NCI-H2107 treated with DMSO at 0.1 percent for 48 hours (cell line): ENCODE results near the gene CCDC102A.

ENCODE experiments used
- DNase-seq: peaks from one replicate; lab custom pipeline; 2025; ENCODE audit not compliant: unreplicated experiment; lab: John Stamatoyannopoulos, UW

CCDC102A gene

DNA sequence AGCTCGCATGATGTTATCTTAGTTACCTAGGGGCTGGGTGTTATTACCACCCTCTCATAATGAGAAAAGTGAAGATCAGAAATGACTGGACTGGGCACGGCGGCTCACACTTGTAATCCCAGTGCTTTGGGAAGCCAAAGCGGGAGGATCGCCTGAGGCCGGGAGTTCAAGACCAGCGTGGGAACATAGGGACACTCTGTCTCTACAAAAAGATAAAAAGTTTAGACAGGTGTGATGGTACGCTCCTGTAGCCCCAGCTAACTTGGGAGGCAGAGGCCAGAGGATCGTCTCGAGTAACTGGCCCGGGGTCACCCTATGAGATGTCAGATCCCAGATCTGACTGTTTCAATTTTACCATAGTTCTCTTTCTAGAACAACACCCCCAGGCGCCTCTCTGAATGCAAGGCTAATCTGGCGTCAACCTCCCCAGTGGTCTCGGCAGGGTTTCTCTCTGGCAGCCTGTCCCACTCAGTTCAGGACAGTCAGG is 1.9 kb upstream of the CCDC102A start:
- no peak for DNase-seq

DNA sequence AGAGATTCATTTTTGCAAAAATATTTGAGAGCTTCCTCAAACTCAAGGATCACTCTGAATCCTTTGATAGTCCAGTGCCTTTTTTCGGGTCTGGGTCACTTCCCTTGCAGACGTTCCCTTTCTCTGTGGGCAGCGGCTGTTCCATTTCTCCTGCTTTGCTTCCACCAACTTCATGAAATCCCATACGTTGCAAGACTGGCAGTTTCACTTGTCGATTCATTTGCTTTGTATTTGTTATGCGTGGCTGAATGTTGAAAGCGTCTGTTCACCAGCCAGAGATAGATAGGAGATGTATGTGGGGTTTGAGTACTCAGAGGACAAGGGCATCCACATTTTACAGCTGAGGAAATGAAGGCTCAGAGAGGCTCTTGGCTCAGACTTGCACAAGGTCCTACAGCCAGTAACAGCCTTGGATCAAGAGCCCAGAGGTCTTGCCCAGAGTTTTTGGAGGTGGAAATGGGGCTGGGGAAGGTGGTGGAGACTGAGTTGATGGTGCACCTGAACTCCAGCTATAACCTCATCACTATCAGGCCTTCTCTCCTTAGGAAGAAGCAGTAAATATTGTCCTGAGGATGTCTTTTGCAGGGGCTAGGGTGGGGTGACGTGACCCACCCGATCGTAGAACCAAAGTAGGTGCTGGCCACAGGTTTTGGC is 1.3 kb upstream of the CCDC102A start:
- DNase-seq: no peak

DNA sequence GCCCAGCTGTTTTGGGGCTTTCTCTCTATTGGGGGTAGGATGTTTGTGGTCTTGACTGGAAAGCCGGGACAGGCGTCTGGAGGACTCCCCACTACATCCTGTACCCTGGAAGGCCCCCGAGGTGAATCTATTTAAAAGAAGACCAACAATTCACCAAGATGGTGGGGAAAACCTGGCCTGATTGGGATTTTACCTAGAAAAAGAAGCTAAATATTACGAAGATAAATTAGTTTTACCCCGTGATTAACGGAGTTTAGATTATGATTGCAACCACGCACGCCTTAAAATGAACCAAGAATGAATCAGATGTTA is 779 bp upstream of the CCDC102A start:
- no peak for DNase-seq

DNA sequence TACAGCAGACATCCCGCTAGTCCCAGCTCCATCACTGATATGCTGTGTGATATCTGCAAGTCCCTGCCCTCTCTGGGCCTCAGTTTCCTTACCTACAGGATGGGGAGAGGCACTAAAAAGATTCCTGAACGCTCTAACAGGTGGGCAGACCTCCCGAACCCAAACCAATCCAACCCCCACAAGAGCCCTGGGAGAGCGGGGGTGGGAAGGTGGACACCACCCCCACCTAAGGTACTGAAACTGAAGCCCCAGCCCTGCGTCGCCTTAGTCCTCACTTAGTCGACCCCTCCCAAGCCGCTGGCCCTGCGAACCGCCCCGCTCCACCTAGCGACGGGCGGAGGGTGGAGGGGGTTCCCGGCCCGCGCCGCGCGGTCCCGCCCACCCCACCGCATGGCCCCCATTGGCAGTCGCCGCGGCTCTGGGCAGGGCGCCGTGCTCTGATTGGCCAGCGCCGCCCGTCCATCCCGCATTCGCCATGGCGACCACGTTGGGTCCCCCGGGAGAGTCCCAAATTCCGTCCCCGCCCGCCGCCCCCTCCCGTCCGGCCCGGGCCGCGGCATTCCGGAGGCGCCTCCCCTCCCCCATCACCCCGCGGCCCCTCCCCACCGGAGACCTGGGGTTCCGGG is 578 bp downstream of the CCDC102A start:
- DNase-seq: peak; percentile 39

DNA sequence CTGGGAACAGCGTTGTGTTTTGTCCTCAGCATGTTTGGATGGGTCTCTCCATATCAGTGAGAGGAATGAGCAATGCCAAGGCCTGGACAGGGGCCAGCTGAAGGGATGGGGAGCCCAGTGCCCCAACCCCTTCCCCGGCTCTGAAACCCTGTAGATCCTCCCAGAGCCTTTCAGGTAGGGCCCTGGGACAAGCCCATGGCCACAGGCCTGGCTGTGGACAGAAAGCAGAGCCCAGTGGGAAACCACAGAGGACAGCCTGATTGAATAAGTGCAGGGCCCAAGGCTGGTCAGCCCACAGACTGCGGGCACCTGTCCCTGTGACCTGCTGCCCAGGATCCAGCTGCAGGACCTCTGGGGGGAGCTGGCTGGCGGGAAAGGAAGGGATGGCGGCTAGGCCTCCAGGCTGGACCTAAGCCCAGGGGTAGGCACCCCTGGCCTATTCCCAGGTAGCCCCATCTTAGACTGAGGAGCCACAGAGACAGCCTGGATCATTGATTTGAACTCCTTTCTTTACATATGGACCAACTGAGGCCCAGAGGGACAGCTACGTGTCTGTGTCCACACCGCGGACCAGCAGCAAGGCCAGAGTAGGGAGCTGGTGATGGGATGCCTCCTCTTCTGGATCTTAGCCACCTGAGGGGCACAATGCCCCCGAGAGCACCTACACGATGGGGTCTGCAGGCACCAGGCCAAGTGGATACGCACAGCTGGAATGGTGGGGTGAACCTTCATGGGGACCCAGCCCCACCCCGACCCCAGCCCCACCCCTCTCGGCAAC is 1.3 kb downstream of the CCDC102A start:
- no peak for DNase-seq

DNA sequence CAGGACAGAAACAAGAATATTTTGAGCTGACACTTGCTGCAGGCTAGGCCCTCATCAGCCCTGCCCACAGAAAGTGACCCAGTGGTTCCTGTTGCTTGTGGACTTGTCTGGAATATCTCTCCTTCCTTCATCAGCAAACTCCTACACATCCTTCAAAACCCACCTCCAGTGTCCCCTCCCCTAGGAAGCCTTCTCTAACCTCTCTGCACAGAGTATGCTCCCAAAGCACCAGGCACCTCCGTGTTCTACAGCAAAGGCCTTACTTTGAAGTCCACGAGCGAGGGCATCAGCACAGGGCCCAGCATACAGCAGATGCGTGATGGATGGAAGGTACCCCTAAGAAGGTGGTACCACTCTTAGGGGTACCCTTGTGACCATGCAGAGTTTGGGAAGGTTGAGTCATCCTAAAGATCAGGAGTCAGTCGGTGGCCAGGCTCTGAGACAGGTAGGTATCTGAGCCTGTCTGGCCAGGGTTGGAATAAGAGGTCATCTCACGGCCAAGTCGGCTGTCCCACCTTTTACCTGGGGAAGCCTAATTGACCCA is 2.0 kb downstream of the CCDC102A start:
- DNase-seq: no peak

DNA sequence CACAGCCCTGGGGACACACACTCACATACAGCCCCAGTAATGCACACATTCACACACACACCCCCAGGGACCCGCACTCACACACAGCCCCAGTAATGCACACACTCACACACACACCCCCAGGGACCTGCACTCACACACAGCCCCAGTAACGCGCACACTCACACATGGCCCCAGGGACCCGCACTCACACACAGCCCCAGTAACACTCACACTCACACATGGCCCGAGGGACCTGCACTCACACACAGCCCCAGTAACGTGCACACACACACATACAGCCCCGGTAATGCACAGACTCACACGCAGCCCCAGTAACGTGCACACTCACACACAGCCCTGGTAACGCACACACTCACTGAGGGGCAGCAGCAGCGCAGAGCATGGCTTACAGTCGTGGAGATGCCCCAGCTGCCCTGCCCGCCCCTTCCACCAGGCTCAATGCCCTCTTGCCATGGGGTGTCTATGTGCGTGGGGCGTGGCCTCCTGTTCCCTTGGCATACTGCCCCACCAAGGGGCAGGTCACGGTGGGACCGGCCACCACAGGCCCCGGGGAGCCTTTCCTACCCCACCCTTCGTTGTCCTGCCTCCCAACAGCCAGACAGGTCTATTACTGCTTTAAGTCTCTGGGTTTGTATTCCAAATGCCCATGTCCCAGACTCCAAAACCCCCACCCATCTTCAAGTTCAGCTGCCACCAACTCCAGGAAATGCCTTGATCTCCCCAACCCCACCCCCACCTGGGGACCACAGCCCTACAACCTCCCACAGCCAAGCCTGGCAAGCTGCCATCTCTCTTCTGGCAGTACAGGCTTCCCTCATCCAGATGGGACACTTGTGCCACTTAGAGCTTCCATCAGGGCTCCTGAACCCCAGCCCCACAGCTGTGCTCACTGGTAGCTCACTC is 2.7 kb downstream of the CCDC102A start:
- no peak for DNase-seq

DNA sequence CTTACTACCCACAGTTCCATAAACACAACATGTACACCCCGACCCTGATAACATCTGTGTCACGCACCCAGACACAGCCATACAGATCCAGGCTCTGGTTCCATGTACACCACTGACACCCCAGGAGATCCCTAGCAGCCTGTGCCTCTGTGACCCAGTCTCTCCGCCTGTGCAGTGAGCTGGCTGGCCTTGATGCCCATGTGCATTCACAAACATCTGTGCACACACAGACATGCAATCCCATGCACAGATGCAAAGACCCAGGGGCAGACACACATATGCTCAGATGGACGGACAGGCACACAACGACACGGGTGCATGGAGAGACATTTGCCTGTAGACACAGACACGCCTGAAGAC is 4.1 kb downstream of the CCDC102A start:
- no peak for DNase-seq

DNA sequence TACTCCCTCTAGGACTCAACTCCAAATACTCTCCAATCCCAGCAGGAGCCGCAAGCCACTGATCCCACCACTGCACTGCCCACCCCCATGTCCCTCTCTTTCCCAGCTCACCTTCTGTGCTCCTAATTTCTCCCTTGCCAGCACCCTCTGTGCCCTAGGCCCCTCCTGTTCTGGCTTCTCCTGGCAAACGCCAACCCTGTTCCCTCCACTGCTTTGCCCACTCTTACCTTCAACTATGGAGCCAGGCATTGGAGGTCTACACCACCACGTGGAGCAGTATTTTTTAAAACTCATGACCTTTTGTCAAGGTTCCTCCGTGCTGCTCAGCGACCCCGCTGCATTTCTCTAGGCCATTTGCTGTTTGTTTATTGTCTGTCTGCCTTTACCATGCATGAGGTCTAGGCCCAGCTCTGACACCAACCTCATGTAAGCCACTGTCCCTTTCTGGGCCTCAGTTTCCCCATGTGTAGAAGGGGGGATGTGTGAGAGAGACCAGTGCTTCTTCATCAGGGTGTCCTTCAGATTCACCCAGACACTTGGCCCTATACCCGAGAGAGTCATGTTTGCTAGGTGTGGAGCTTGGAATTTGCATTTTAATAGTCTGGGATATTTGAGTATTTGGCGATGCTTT is 4.6 kb downstream of the CCDC102A start:
- no peak for DNase-seq

DNA sequence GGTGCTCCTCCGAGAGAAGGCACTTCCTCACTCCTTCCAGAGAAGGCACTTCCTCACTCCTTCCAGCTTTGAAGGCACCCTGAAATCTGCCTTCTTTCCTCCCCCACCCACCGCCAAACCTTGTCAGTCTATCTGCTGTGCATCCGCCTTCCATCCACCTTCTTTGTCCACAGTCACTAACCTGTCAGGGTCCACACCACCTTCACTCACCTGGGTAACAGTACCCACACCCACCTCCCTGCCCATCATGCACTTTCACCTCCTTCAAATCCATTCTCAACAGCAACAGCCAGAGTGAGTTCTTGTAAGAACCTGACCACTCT is 5.2 kb downstream of the CCDC102A start:
- DNase-seq: no peak

DNA sequence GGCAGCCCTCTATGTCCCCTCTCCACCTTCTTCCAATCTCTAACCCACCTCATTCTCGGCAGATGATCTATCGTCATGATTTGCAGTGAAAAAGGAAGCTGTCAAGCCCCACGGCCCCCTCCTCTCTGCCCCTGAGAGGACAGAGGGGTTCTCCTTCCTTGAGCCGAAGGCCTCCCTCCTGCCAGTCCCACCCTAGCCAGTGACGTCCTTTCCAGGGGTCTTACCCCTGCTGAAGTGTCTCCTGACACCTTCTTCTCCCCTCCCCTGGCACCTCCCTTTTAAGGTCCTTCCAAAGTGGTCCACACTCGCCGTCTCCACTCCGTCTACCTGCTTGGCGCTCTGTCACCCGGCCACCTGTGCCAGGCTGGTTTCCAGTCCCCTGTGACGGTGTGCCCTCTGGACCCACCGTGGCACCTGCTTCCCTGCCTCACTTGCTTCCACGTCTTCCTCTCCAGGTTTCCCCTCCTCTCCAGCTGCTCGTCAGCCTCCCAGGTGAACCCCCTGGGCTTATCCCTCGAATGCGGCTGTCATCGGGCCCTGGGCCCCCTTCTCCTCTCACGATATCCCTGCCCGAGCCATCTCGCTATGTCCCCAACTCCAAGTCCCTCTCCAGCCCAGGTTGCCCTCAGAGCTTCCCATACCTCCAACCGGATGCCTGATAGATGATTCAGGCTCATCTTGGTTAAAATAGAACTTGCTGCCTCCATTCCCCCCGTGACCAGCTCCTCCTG is 5.7 kb downstream of the CCDC102A start:
- DNase-seq: no peak

DNA sequence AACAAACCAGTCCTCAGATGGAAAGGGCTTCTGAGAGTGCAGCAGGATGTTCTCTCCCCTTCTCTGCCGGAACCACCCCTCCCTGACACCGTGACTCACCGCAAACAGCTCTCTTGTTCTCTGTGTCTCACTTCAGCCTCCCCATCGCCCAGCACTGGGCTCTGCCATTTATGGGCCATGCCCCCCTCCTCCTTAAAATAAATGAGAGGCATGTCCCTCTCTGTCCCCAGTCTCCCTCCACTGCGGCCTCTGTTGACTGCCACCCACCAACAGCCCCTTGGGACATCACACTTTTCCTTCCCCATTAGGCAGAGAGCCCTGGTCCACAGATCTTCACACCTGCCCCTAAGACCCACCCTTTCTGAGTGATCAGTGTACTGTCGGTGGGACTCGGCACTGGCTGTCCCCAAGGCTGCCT is 6.3 kb downstream of the CCDC102A start:
- no peak for DNase-seq

DNA sequence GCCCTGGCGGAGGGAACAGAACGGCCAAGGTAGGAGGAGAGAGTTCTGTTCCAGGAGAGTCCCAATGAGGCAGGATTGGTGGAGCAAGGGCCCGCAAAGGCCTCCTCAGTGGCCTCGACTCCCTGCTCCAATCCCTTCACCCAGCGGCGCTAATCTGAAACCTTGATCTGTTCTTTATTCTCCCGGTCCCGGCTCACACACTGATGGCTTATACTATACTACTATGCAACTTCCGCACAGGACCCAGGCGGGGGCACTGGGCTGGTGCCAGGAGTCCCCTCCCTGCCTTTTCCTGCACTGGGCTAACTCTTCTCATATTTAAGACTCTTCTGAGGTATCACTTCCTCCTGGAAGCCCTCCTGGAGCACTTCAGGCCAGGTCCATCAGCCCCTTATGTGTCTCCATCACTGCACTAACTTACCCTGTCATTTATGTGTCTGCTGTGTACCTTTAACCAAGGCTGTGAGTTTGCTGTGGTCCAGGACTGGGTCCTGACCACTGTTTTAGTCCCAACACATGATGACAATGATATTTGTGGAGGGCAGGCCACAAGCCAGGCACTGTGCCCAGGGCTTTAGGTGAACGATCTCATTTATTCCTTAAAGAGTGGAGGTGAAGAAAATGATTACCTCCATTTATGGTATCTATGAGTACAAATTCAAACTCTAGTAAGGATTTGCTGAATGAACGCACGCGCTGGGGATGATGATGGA is 6.8 kb downstream of the CCDC102A start:
- DNase-seq: no peak

DNA sequence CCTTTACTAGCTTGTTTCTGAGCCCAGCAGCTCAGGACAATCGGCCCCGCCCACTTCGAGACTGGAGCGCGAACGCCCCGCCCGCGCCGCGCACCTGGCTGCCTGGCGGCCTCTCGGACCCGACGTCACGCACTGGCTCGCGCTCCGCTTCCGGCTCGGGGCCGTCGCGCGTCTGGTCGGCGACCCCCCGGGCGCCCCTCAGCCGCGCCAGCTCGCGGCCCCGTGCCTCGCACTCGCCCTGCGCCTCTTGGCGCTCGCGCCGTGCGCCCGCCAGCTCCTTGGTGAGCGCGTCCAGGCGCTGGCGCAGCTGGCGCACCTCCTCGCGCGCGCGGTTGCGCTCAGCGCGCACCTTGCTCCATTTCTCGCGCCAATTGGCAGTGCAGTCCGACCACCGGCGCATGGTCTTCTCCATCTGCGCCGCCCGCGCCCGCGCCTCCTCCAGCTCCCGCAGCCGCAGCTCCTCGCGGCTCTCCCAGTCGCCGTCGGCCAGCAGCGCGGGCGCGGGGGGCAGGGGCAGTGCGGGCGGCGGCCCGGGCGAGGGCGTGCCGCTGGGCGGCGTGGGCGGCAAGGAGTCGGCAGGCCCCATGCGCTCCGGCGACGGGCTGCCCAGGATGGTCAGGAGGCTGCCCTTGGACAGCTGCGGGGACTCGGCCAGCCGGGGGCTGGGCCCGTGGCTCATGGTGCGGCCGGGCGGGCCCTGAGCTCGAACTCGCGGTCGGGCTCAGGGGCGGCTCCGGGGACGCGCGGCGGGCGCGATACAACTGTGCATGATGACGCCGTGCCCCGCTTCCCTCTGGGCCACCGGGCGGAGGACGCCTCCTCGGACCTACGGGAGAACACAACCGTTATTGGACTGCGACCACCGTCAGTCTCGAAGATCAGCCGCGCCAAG is 7.6 kb downstream of the CCDC102A start:
- DNase-seq: no peak

DNA sequence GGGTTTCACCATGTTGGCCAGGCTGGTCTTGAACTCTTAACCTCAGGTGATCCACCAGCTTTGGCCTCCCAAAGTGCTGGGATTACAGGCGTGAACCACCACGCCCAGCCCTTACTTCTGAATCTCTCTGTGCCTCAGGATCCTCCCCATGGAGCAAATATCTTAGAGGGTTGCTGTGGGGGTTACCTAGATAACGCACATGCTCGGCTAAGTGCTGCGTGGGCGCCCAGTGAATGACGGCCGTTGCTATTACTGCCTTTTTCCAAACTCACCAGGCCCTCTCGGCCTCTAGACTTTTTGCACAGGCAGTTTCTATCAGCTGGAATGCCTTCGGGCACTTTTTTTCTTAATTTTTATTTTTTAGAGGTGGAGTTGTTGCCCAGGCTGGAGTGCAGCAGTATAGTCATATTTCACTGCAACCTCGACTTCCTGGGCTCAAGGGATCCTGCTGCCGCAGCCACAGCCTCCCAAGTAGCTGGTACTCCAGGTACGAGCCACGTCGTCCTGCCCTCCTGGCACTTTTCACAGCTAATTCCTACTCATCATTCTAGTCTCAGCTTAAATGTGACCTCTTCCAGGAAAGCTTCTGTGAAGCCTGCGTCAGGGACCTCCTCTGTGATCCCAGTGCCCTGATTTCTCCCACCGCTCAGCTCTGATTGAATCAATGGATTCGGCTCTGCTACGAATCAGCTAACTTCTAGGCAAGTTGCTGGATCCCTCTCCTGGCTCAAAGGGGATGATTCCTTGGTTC is 8.6 kb downstream of the CCDC102A start:
- no peak for DNase-seq

DNA sequence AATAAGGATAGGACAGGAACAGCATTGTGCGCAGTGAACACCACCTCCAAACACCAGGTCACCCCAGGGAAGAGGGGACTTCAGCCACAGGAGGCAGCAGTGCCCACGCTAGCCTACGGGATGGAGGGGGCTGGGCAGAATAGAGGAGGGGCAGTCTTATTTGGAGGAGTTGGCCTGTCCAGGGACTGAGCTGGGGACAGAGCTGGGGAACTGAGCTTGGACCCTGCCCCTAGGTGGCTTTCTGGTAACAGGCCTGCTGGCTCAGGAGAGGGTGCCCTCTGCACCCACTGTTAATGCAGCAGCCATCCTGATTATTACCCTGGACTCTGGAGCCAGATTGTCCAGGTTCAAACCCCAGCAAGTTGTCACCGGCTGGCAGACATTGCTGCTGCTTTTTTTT is 9.3 kb downstream of the CCDC102A start:
- DNase-seq: no peak

DNA sequence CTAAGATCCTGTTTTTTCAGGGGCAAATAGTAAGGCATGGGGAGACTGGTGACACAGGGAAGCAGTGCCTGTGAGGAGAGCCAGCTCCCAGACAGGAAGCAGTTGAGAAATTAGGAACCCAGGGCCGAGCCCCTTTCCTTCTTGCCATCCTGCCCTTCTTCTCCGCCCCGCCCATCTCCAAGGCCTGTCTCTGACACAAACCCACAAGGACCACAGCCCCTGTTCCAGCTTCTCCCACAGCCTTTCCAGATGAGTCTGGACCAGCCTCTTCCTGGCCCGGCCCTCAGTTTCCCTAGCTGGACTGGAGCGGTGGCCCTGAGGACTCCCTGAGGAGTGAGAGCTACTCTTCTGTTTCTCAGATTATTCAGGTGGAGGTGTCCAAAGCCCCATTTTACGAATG is 9.9 kb downstream of the CCDC102A start:
- DNase-seq: no peak

DNA sequence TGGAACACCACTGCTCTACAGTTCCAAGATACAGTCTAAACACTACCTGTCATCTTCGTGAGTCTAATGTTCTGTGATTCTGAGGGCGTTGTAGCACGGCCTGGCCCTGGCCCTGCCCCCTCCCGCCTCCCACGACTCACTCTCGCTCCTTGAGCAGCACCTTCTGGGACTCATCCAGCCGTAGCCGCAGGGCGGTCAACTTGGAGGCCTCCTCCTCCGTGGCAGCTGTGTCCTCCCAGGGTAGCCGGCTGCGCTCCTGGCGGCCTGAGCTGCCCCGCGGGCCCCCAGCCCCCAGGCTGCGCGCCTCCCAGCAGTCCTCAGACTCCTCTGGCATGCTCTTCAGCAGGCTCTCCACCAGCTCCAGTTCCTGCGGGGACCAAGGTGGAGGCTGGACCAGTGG is 10.6 kb downstream of the CCDC102A start:
- DNase-seq: no peak
